ENCODE measurements around the gene DIRAS1. TPM values are rescaled to one million over a fixed set of nuclear protein-coding genes. Genes with fewer than 3 reads are reported as not detected.
A peak's percentile ranks its signal among the peaks of the same experiment; 100 is the strongest.

Gene DIRAS1
- total RNA-seq, 1 donor from 2014 or later = 10.8 TPM

- TF ChIP-seq, protein P1, sequence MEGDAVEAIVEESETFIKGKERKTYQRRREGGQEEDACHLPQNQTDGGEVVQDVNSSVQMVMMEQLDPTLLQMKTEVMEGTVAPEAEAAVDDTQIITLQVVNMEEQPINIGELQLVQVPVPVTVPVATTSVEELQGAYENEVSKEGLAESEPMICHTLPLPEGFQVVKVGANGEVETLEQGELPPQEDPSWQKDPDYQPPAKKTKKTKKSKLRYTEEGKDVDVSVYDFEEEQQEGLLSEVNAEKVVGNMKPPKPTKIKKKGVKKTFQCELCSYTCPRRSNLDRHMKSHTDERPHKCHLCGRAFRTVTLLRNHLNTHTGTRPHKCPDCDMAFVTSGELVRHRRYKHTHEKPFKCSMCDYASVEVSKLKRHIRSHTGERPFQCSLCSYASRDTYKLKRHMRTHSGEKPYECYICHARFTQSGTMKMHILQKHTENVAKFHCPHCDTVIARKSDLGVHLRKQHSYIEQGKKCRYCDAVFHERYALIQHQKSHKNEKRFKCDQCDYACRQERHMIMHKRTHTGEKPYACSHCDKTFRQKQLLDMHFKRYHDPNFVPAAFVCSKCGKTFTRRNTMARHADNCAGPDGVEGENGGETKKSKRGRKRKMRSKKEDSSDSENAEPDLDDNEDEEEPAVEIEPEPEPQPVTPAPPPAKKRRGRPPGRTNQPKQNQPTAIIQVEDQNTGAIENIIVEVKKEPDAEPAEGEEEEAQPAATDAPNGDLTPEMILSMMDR (IDR thresholded peaks at IDR 0.05; ENCODE audit: unreplicated experiment) = no peak
- peak overlapping the region; percentile 37 for H3K27ac Mint-ChIP-seq
- no peaks in the 10 kb centered on the region for H3K9me3 Mint-ChIP-seq (ENCODE audit: low read depth)
- DNase-seq (ENCODE audit: low spot score, unreplicated experiment) = no peak
- H3K4me3 Mint-ChIP-seq (ENCODE audit: low read depth) = peak overlapping the region; percentile 80
- H3K27me3 Mint-ChIP-seq = peaks cover 20% of the 10 kb centered on the region
- H3K4me1 Mint-ChIP-seq (ENCODE audit: low read depth) = peaks cover 2% of the 10 kb centered on the region
- H3K36me3 Mint-ChIP-seq (ENCODE audit: insufficient read depth) = no peaks in the 10 kb centered on the region
Observed at GRCh38 chr19:2701361-2702169, 19.6 kb downstream of the DIRAS1 start.

GRCh38 chr19:2700660-2701360 lies 20.4 kb downstream of the DIRAS1 start:
- H3K27ac Mint-ChIP-seq = peak overlapping the region; percentile 37
- no peak for DNase-seq (ENCODE audit: low spot score, unreplicated experiment)
- no peaks in the 10 kb centered on the region for H3K9me3 Mint-ChIP-seq (ENCODE audit: low read depth)
- TF ChIP-seq, protein P1 (IDR thresholded peaks at IDR 0.05; ENCODE audit: unreplicated experiment) = no peak
- H3K4me1 Mint-ChIP-seq (ENCODE audit: low read depth) = peaks cover 2% of the 10 kb centered on the region
- peaks cover 20% of the 10 kb centered on the region for H3K27me3 Mint-ChIP-seq
- H3K4me3 Mint-ChIP-seq (ENCODE audit: low read depth) = peak overlapping the region; percentile 27
- H3K36me3 Mint-ChIP-seq (ENCODE audit: insufficient read depth) = no peaks in the 10 kb centered on the region

GRCh38 chr19:2699413-2700140 lies 21.6 kb downstream of the DIRAS1 start:
- H3K4me1 Mint-ChIP-seq (ENCODE audit: low read depth) = peaks cover 3% of the 10 kb centered on the region
- H3K36me3 Mint-ChIP-seq (ENCODE audit: insufficient read depth) = no peaks in the 10 kb centered on the region
- H3K9me3 Mint-ChIP-seq (ENCODE audit: low read depth) = no peaks in the 10 kb centered on the region

GRCh38 chr19:2694196-2694595 lies 27.0 kb downstream of the DIRAS1 start:
- DNase-seq (ENCODE audit: low spot score, unreplicated experiment) = no peak
- no peak overlapping the region for H3K27ac Mint-ChIP-seq
- H3K27me3 Mint-ChIP-seq = no peaks in the 10 kb centered on the region
- TF ChIP-seq, protein P1 (IDR thresholded peaks at IDR 0.05; ENCODE audit: unreplicated experiment) = no peak
- no peak overlapping the region for H3K4me3 Mint-ChIP-seq (ENCODE audit: low read depth)
- H3K9me3 Mint-ChIP-seq (ENCODE audit: low read depth) = no peaks in the 10 kb centered on the region
- H3K36me3 Mint-ChIP-seq (ENCODE audit: insufficient read depth) = no peaks in the 10 kb centered on the region
- H3K4me1 Mint-ChIP-seq (ENCODE audit: low read depth) = peaks cover 1% of the 10 kb centered on the region

More at GRCh38 chr19:2699413-2700140, 21.6 kb downstream of the DIRAS1 start:
- TF ChIP-seq, protein P1 (IDR thresholded peaks at IDR 0.05; ENCODE audit: unreplicated experiment) = no peak
- Mint-ChIP-seq H3K27me3 (peaks cover 20% of the 10 kb centered on the region), H3K4me3 (ENCODE audit: low read depth) (no peak overlapping the region), H3K27ac (no peak overlapping the region)
- DNase-seq (ENCODE audit: low spot score, unreplicated experiment) = no peak
